ENCODE data around the gene CAMSAP2. TPM values are rescaled to one million over a fixed set of nuclear protein-coding genes. Genes with fewer than 3 reads are reported as not detected.

The CAMSAP2 gene
- total RNA-seq, 1 donor = 50.3 TPM

DNA sequence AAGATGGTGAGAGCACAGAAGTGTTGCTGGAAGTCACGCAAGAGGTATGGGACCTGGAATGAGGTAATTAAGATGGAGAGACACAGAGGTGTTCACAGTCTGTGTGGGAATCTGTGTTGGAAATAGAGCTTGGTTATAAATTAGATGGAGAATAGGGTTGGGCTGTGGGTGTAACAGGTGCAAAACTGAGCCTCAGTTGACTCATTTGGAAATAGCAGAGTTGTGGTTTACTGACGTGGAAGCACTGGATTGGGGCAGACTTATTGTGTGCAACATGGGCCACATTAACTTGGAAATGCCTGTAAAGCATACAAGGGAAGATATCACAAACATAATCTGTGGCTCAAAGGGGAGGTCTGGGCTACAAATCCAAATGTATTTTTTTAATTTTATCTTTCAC is 13.0 kb downstream of the CAMSAP2 start:
- TF ChIP-seq, protein P1, sequence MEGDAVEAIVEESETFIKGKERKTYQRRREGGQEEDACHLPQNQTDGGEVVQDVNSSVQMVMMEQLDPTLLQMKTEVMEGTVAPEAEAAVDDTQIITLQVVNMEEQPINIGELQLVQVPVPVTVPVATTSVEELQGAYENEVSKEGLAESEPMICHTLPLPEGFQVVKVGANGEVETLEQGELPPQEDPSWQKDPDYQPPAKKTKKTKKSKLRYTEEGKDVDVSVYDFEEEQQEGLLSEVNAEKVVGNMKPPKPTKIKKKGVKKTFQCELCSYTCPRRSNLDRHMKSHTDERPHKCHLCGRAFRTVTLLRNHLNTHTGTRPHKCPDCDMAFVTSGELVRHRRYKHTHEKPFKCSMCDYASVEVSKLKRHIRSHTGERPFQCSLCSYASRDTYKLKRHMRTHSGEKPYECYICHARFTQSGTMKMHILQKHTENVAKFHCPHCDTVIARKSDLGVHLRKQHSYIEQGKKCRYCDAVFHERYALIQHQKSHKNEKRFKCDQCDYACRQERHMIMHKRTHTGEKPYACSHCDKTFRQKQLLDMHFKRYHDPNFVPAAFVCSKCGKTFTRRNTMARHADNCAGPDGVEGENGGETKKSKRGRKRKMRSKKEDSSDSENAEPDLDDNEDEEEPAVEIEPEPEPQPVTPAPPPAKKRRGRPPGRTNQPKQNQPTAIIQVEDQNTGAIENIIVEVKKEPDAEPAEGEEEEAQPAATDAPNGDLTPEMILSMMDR (IDR thresholded peaks at IDR 0.05; ENCODE audit: extremely low read depth, low read depth, low read length) = no peak
- no peak overlapping the region for H3K4me2 ChIP-seq (ENCODE audit: insufficient read depth, low read length)
- peaks cover 45% of the 10 kb centered on the region for H4K20me1 ChIP-seq (ENCODE audit: insufficient read depth, low read length)
- peaks cover 3% of the 10 kb centered on the region for H3K4me1 ChIP-seq (ENCODE audit: insufficient read depth, low read length)
- H3K36me3 ChIP-seq (ENCODE audit: insufficient read depth, low read length) = no peaks in the 10 kb centered on the region
- no peaks in the 10 kb centered on the region for H3K27me3 ChIP-seq (ENCODE audit: insufficient read depth, low read length)
- H2AFZ ChIP-seq (ENCODE audit: low read length) = no peak overlapping the region
- H3K27ac ChIP-seq (ENCODE audit: low read depth, low read length) = no peak overlapping the region
- peaks cover 88% of the 10 kb centered on the region for H3K79me2 ChIP-seq (ENCODE audit: insufficient read depth, low read length)
- H3K4me3 ChIP-seq (ENCODE audit: insufficient read depth, low read length) = no peak overlapping the region
- DNase-seq (ENCODE audit: insufficient read length, low spot score, missing footprints) = no peak
- H3K9me3 ChIP-seq (ENCODE audit: low read depth, low read length) = no peaks in the 10 kb centered on the region

DNA sequence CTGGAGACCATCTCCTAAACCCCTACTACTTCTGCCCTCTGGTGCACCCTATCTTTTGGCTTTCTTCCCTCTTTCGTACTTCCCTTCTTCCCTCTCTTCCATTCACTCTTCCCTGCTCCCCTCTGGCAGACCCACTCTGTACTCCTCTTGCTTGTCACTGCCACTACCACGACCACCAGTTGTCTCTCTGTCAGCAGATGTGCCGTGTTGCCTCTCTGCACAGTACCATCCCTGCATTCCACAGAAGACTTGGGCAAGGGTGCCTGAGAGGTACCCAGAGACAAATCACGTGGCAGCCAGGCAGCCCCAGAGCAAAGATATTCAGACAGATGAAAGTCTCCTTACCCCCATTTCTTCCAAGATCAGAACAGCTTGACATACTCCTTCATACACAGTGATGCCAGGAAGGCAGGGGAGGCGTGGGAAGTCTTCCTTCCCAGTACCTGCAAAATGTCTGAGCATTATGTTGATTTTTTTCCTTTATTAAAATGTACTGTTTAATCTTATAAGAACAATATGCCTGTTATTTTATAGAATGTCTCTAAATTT is 15.0 kb downstream of the CAMSAP2 start:
- Histone ChIP-seq H3K36me3 (ENCODE audit: insufficient read depth, low read length) (no peaks in the 10 kb centered on the region), H3K27ac (ENCODE audit: low read depth, low read length) (no peak overlapping the region), H3K4me1 (ENCODE audit: insufficient read depth, low read length) (peaks cover 3% of the 10 kb centered on the region), H3K79me2 (ENCODE audit: insufficient read depth, low read length) (peaks cover 89% of the 10 kb centered on the region), H3K4me3 (ENCODE audit: insufficient read depth, low read length) (no peak overlapping the region), H3K4me2 (ENCODE audit: insufficient read depth, low read length) (no peak overlapping the region), H3K9me3 (ENCODE audit: low read depth, low read length) (no peaks in the 10 kb centered on the region), H4K20me1 (ENCODE audit: insufficient read depth, low read length) (peaks cover 45% of the 10 kb centered on the region), H3K27me3 (ENCODE audit: insufficient read depth, low read length) (no peaks in the 10 kb centered on the region), H2AFZ (ENCODE audit: low read length) (no peak overlapping the region)
- peak; percentile 15 for DNase-seq (ENCODE audit: insufficient read length, low spot score, missing footprints)
- TF ChIP-seq, protein P1 (IDR thresholded peaks at IDR 0.05; ENCODE audit: extremely low read depth, low read depth, low read length) = no peak

DNA sequence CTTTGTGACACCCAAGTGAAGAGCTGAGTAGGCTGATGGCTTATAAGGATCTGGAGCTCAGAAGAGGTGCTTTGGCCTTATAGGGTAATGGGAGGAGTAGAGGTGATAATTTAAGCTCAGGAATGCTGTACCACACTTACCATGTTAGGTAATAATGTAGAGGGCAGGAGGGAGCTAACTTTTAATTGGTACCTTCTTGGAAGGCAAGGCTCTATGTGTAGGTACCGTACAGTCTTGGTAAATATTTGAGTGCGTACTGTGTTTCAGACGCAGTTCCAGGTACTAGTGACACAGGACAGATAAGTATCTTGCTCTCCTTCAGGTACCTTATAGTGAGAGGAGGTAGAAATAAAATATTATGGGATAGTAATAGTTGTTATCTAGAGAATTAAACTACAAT is 16.8 kb downstream of the CAMSAP2 start:
- Histone ChIP-seq H3K9me3 (ENCODE audit: low read depth, low read length) (no peaks in the 10 kb centered on the region), H3K27ac (ENCODE audit: low read depth, low read length) (no peak overlapping the region), H3K4me1 (ENCODE audit: insufficient read depth, low read length) (peaks cover 2% of the 10 kb centered on the region), H4K20me1 (ENCODE audit: insufficient read depth, low read length) (peaks cover 49% of the 10 kb centered on the region), H3K27me3 (ENCODE audit: insufficient read depth, low read length) (no peaks in the 10 kb centered on the region), H3K36me3 (ENCODE audit: insufficient read depth, low read length) (no peaks in the 10 kb centered on the region), H3K79me2 (ENCODE audit: insufficient read depth, low read length) (peaks cover 92% of the 10 kb centered on the region), H2AFZ (ENCODE audit: low read length) (no peak overlapping the region), H3K4me3 (ENCODE audit: insufficient read depth, low read length) (no peak overlapping the region), H3K4me2 (ENCODE audit: insufficient read depth, low read length) (no peak overlapping the region)
- no peak for DNase-seq (ENCODE audit: insufficient read length, low spot score, missing footprints)
- TF ChIP-seq, protein P1 (IDR thresholded peaks at IDR 0.05; ENCODE audit: extremely low read depth, low read depth, low read length) = no peak

DNA sequence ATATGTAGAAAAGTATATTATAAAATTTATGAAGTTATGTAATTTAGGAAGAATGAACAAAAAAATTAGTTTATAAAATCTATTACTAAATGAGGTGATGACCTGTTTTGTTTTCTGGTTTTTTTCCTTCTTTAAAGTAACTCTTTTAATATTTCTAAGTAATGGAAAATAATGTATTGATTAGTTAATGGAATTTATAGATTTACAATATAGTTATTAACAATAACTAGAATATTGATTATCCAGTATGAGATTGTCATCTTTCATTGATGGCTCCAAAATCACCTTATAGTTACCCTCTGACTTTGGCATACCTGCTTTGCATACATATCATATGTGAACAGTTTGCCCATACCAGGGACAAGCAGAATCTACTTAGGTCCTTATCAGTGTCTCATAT is 23.4 kb downstream of the CAMSAP2 start:
- Histone ChIP-seq H3K4me2 (ENCODE audit: insufficient read depth, low read length) (no peak overlapping the region), H3K27ac (ENCODE audit: low read depth, low read length) (no peak overlapping the region), H3K4me1 (ENCODE audit: insufficient read depth, low read length) (no peaks in the 10 kb centered on the region), H3K27me3 (ENCODE audit: insufficient read depth, low read length) (no peaks in the 10 kb centered on the region), H4K20me1 (ENCODE audit: insufficient read depth, low read length) (peaks cover 29% of the 10 kb centered on the region), H3K9me3 (ENCODE audit: low read depth, low read length) (no peaks in the 10 kb centered on the region), H2AFZ (ENCODE audit: low read length) (no peak overlapping the region), H3K79me2 (ENCODE audit: insufficient read depth, low read length) (peaks cover 80% of the 10 kb centered on the region), H3K4me3 (ENCODE audit: insufficient read depth, low read length) (no peak overlapping the region), H3K36me3 (ENCODE audit: insufficient read depth, low read length) (peaks cover 27% of the 10 kb centered on the region)
- DNase-seq (ENCODE audit: insufficient read length, low spot score, missing footprints) = no peak
- TF ChIP-seq, protein P1 (IDR thresholded peaks at IDR 0.05; ENCODE audit: extremely low read depth, low read depth, low read length) = no peak

Data from osteoblast (primary cell).